ENCODE results near the gene COL4A6.

COL4A6 gene

GRCh38 chrX:108267557-108267956 is 170.7 kb downstream of the COL4A6 start:
- no peak for DNase-seq

GRCh38 chrX:108264376-108264775 is 173.8 kb downstream of the COL4A6 start:
- no peak for DNase-seq

GRCh38 chrX:108261549-108262203 is 176.5 kb downstream of the COL4A6 start:
- DNase-seq = no peak

GRCh38 chrX:108257556-108257955 is 180.7 kb downstream of the COL4A6 start:
- no peak for DNase-seq

GRCh38 chrX:108254636-108255035 is 183.6 kb downstream of the COL4A6 start:
- no peak for DNase-seq

GRCh38 chrX:108250654-108251579 is 187.3 kb downstream of the COL4A6 start:
- no peak for DNase-seq

GRCh38 chrX:108246304-108246954 is 191.8 kb downstream of the COL4A6 start:
- DNase-seq = no peak

GRCh38 chrX:108245462-108245861 is 192.8 kb downstream of the COL4A6 start:
- DNase-seq = no peak

- DNase-seq = no peak
Measured at GRCh38 chrX:108235986-108236385, 202.2 kb downstream of the COL4A6 start.

- no peak for DNase-seq
Measured at GRCh38 chrX:108230574-108230973, 207.6 kb downstream of the COL4A6 start.

GRCh38 chrX:108224727-108225621 is 213.2 kb downstream of the COL4A6 start:
- DNase-seq = peak; percentile 0

- no peak for DNase-seq
Measured at GRCh38 chrX:108224218-108224617, 214.0 kb downstream of the COL4A6 start.

GRCh38 chrX:108223585-108223984 is 214.6 kb downstream of the COL4A6 start:
- no peak for DNase-seq

GRCh38 chrX:108221301-108221864 is 216.8 kb downstream of the COL4A6 start:
- no peak for DNase-seq

- no peak for DNase-seq
Measured at GRCh38 chrX:108219949-108220601, 218.1 kb downstream of the COL4A6 start.

- no peak for DNase-seq
Measured at GRCh38 chrX:108217876-108218275, 220.3 kb downstream of the COL4A6 start.

- DNase-seq = no peak
Measured at GRCh38 chrX:108216919-108217571, 221.2 kb downstream of the COL4A6 start.

- no peak for DNase-seq
Measured at GRCh38 chrX:108216405-108216804, 221.8 kb downstream of the COL4A6 start.

- DNase-seq = no peak
Measured at GRCh38 chrX:108211301-108211700, 226.9 kb downstream of the COL4A6 start.

GRCh38 chrX:108209006-108209554 is 229.1 kb downstream of the COL4A6 start:
- no peak for DNase-seq

- DNase-seq = no peak
Measured at GRCh38 chrX:108203540-108203939, 234.7 kb downstream of the COL4A6 start.
